ENCODE measurements around the gene ZMYM4. TPM values are rescaled to one million over a fixed set of nuclear protein-coding genes. Genes with fewer than 3 reads are reported as not detected.

The ZMYM4 gene
- total RNA-seq, 1 donor from 2014 or later: 65.9 TPM

DNA sequence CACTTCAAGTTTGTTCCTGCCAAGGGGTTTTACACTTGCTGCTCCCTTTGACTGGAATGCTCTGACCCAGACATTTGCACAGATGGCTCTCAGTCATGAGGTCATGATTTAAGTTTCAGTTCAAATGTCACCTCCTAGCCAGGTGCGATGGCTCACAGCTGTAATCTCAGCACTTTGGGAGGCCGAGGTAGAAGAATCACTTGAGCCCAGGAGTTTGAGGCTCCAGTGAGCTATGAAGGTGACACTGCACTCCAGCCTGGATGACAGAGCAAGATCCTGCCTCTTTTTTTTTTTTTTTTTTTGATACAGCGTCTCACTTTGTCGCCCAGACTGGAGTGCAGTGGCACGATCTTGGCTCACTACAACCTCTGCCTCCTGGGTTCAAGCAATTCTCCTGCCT, 4.5 kb upstream of the ZMYM4 start:
- TF ChIP-seq CTCF (IDR thresholded peaks at IDR 0.05): no peak
- DNase-seq (ENCODE audit: extremely low spot score, unreplicated experiment): no peak
- peaks cover 19% of the 10 kb centered on the region for H3K4me1 Mint-ChIP-seq (ENCODE audit: unreplicated experiment)
- no peaks in the 10 kb centered on the region for H3K27me3 Mint-ChIP-seq (ENCODE audit: unreplicated experiment)
- H3K36me3 Mint-ChIP-seq (ENCODE audit: unreplicated experiment): no peaks in the 10 kb centered on the region
- peak overlapping the region; percentile 92 for H3K27ac Mint-ChIP-seq (ENCODE audit: unreplicated experiment)
- no peak overlapping the region for H3K4me3 Mint-ChIP-seq (ENCODE audit: unreplicated experiment)
- peaks cover 5% of the 10 kb centered on the region for H3K9me3 Mint-ChIP-seq (ENCODE audit: unreplicated experiment)

- Mint-ChIP-seq H3K9me3 (ENCODE audit: unreplicated experiment) (peaks cover 5% of the 10 kb centered on the region), H3K27ac (ENCODE audit: unreplicated experiment) (peak overlapping the region; percentile 92), H3K36me3 (ENCODE audit: unreplicated experiment) (no peaks in the 10 kb centered on the region), H3K27me3 (ENCODE audit: unreplicated experiment) (no peaks in the 10 kb centered on the region), H3K4me1 (ENCODE audit: unreplicated experiment) (peaks cover 23% of the 10 kb centered on the region), H3K4me3 (ENCODE audit: unreplicated experiment) (peak overlapping the region; percentile 43)
- TF ChIP-seq CTCF (IDR thresholded peaks at IDR 0.05): no peak
- DNase-seq (ENCODE audit: extremely low spot score, unreplicated experiment): no peak
Measured at GRCh38 chr1:35264871-35265270, 3.6 kb upstream of the ZMYM4 start.

GRCh38 chr1:35266306-35266705, 2.2 kb upstream of the ZMYM4 start:
- no peak for DNase-seq (ENCODE audit: extremely low spot score, unreplicated experiment)
- Mint-ChIP-seq H3K36me3 (ENCODE audit: unreplicated experiment) (no peaks in the 10 kb centered on the region), H3K27me3 (ENCODE audit: unreplicated experiment) (no peaks in the 10 kb centered on the region), H3K4me1 (ENCODE audit: unreplicated experiment) (peaks cover 36% of the 10 kb centered on the region), H3K27ac (ENCODE audit: unreplicated experiment) (no peak overlapping the region), H3K4me3 (ENCODE audit: unreplicated experiment) (no peak overlapping the region), H3K9me3 (ENCODE audit: unreplicated experiment) (peaks cover 5% of the 10 kb centered on the region)
- TF ChIP-seq CTCF (IDR thresholded peaks at IDR 0.05): no peak

- Mint-ChIP-seq H3K4me3 (ENCODE audit: unreplicated experiment) (peak overlapping the region; percentile 82), H3K27ac (ENCODE audit: unreplicated experiment) (peak overlapping the region; percentile 77), H3K4me1 (ENCODE audit: unreplicated experiment) (peaks cover 39% of the 10 kb centered on the region), H3K36me3 (ENCODE audit: unreplicated experiment) (peaks cover 2% of the 10 kb centered on the region), H3K9me3 (ENCODE audit: unreplicated experiment) (peaks cover 5% of the 10 kb centered on the region), H3K27me3 (ENCODE audit: unreplicated experiment) (no peaks in the 10 kb centered on the region)
- no peak for TF ChIP-seq CTCF (IDR thresholded peaks at IDR 0.05)
- DNase-seq (ENCODE audit: extremely low spot score, unreplicated experiment): no peak
Measured at GRCh38 chr1:35269201-35269988, 886 bp downstream of the ZMYM4 start.

DNA sequence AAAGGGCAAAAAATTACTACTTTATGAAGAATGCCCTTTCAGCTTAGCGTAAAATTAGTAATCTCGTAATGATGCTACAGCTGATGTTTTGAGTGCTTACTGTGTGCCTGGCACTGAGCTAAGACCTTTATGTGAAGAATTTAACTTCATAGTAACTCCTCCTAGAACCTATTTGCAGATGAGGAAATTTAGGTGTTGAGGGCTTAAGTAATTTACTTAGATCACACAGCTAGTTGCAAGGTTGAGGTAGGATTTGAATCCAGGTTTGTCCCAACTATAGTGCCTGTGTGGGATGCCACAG, 1.4 kb downstream of the ZMYM4 start:
- peaks cover 5% of the 10 kb centered on the region for H3K9me3 Mint-ChIP-seq (ENCODE audit: unreplicated experiment)
- peak overlapping the region; percentile 82 for H3K4me3 Mint-ChIP-seq (ENCODE audit: unreplicated experiment)
- peaks cover 35% of the 10 kb centered on the region for H3K4me1 Mint-ChIP-seq (ENCODE audit: unreplicated experiment)
- no peak for TF ChIP-seq CTCF (IDR thresholded peaks at IDR 0.05)
- peak overlapping the region; percentile 77 for H3K27ac Mint-ChIP-seq (ENCODE audit: unreplicated experiment)
- H3K27me3 Mint-ChIP-seq (ENCODE audit: unreplicated experiment): no peaks in the 10 kb centered on the region
- DNase-seq (ENCODE audit: extremely low spot score, unreplicated experiment): no peak
- peaks cover 2% of the 10 kb centered on the region for H3K36me3 Mint-ChIP-seq (ENCODE audit: unreplicated experiment)
